H9 (cell line): ENCODE data around the gene GPR183. TPM values are rescaled to one million over a fixed set of nuclear protein-coding genes. Genes with fewer than 3 reads are reported as not detected.

Experiments
- DNase-seq: peaks from one replicate; pipeline ENCODE4 v3.0.0-alpha.2; 2017
- H2AFZ ChIP-seq: one replicate; pipeline ENCODE4 v1.6.1; 2013; ENCODE audit warnings: mild to moderate bottlenecking, low read length, control low read depth, moderate library complexity
- H2AK5ac ChIP-seq: 2 replicates; pipeline ENCODE4 v1.6.1; 2013; ENCODE audit warnings: low read length, control low read depth, mixed read lengths; ENCODE audit not compliant: insufficient read length
- H2BK120ac ChIP-seq: one replicate; pipeline ENCODE4 v1.6.1; 2013; ENCODE audit warnings: low read depth, mild to moderate bottlenecking, low read length, control low read depth, inconsistent platforms; ENCODE audit not compliant: poor library complexity, severe bottlenecking
- H2BK12ac ChIP-seq: 2 replicates; pipeline ENCODE4 v1.6.1; 2013; ENCODE audit warnings: low read length, control low read depth, mixed read lengths, low read depth; ENCODE audit not compliant: insufficient read length
- H2BK15ac ChIP-seq: 2 replicates; pipeline ENCODE4 v1.6.1; 2013; ENCODE audit warnings: low read depth, low read length, control low read depth
- H2BK20ac ChIP-seq: one replicate; pipeline ENCODE4 v1.6.1; 2013; ENCODE audit warnings: low read depth, mild to moderate bottlenecking, low read length, control low read depth, inconsistent platforms; ENCODE audit not compliant: poor library complexity, severe bottlenecking
- H2BK5ac ChIP-seq: 2 replicates; pipeline ENCODE4 v1.6.1; 2013; ENCODE audit warnings: low read length, control low read depth, mixed read lengths; ENCODE audit not compliant: insufficient read length
- H3K14ac ChIP-seq: 2 replicates; pipeline ENCODE4 v1.6.1; 2013; ENCODE audit warnings: low read length, control low read depth; ENCODE audit not compliant: insufficient read depth
- H3K18ac ChIP-seq: 2 replicates; pipeline ENCODE4 v1.6.1; 2013; ENCODE audit warnings: low read depth, mild to moderate bottlenecking, mixed read lengths, low read length, control low read depth; ENCODE audit not compliant: insufficient read length
- H3K23ac ChIP-seq: 2 replicates; pipeline ENCODE4 v1.6.1; 2013; ENCODE audit warnings: low read length, control low read depth, mixed read lengths, low read depth; ENCODE audit not compliant: insufficient read length
- H3K23me2 ChIP-seq: 2 replicates; pipeline ENCODE4 v1.6.1; 2013; ENCODE audit warnings: low read depth, mild to moderate bottlenecking, mixed read lengths, low read length, control low read depth; ENCODE audit not compliant: insufficient read length, poor library complexity, severe bottlenecking
- H3K27ac ChIP-seq: 2 replicates; pipeline ENCODE4 v1.5.1; 2013; ENCODE audit warnings: low read length, control low read depth, mixed read lengths, low read depth; ENCODE audit not compliant: insufficient read length
- H3K27me3 ChIP-seq: 2 replicates; pipeline ENCODE4 v1.6.1; 2013; ENCODE audit warnings: low read length, control low read depth, inconsistent platforms; ENCODE audit not compliant: insufficient read depth
- H3K4ac ChIP-seq: 2 replicates; pipeline ENCODE4 v1.6.1; 2013; ENCODE audit warnings: low read depth, mild to moderate bottlenecking, control low read depth, inconsistent platforms, low read length, moderate library complexity
- H3K4me1 ChIP-seq: 2 replicates; pipeline ENCODE4 v1.6.1; 2013; ENCODE audit warnings: low read length, control low read depth, inconsistent platforms; ENCODE audit not compliant: insufficient read depth
- H3K4me2 ChIP-seq: 2 replicates; pipeline ENCODE4 v1.6.1; 2013; ENCODE audit warnings: low read length, control low read depth, mixed read lengths; ENCODE audit not compliant: insufficient read length, insufficient read depth
- H3K56ac ChIP-seq: 2 replicates; pipeline ENCODE4 v1.6.1; 2013; ENCODE audit warnings: low read depth, mild to moderate bottlenecking, mixed read lengths, low read length, control low read depth; ENCODE audit not compliant: insufficient read length
- H3K79me1 ChIP-seq: 2 replicates; pipeline ENCODE4 v1.6.1; 2013; ENCODE audit warnings: low read depth, mild to moderate bottlenecking, moderate library complexity, low read length, control low read depth, inconsistent platforms; ENCODE audit not compliant: insufficient read depth, poor library complexity, severe bottlenecking
- H3K79me2 ChIP-seq: 2 replicates; pipeline ENCODE4 v1.6.1; 2013; ENCODE audit warnings: low read length, control low read depth, inconsistent platforms; ENCODE audit not compliant: insufficient read depth
- H3K9ac ChIP-seq: 2 replicates; pipeline ENCODE4 v1.6.1; 2013; ENCODE audit warnings: low read length, control low read depth, mixed read lengths; ENCODE audit not compliant: insufficient read length; ENCODE audit errors: extremely low read depth
- H3K9me3 ChIP-seq: one replicate; pipeline ENCODE4 v1.6.1; 2013; ENCODE audit warnings: low read depth, low read length, inconsistent platforms; ENCODE audit not compliant: control insufficient read depth
- H3T11ph ChIP-seq: one replicate; pipeline ENCODE4 v1.6.1; 2013; ENCODE audit warnings: mild to moderate bottlenecking, low read length, control low read depth, inconsistent platforms
- H4K20me1 ChIP-seq: one replicate; pipeline ENCODE4 v1.6.1; 2013; ENCODE audit not compliant: control insufficient read depth, insufficient read length, insufficient read depth
- H4K5ac ChIP-seq: 2 replicates; pipeline ENCODE4 v1.6.1; 2013; ENCODE audit warnings: low read depth, mild to moderate bottlenecking, mixed read lengths, low read length, control low read depth; ENCODE audit not compliant: insufficient read length
- H4K8ac ChIP-seq: replicated peaks from 2 replicates; pipeline ENCODE4 v1.6.1; 2013; ENCODE audit warnings: low read length, control low read depth, mixed read lengths, low read depth; ENCODE audit not compliant: insufficient read length
- H4K91ac ChIP-seq: 2 replicates; pipeline ENCODE4 v1.6.1; 2013; ENCODE audit warnings: low read depth, mild to moderate bottlenecking, moderate library complexity, mixed read lengths, low read length, control low read depth; ENCODE audit not compliant: insufficient read length
- H3K27ac Mint-ChIP-seq, 3 experiments: 2 replicates in 2 of 3; 3 replicates in 1 of 3; pipeline ENCODE4 v1.8.0; 2020 to 2021; ENCODE audit warnings: mixed read lengths in 3 of 3, mild to moderate bottlenecking in 1 of 3, moderate library complexity in 1 of 3
- H3K27me3 Mint-ChIP-seq: 2 replicates; pipeline ENCODE4 v1.8.0; 2021; ENCODE audit warnings: low read depth, mild to moderate bottlenecking, moderate library complexity, mixed read lengths
- H3K36me3 Mint-ChIP-seq, 3 experiments: 2 replicates in 2 of 3; 3 replicates in 1 of 3; pipeline ENCODE4 v1.8.0; 2020 to 2021; ENCODE audit warnings: low read depth in 3 of 3, mixed read lengths in 3 of 3; ENCODE audit not compliant: insufficient read depth in 1 of 3
- H3K4me1 Mint-ChIP-seq, 2 experiments: 2 replicates each; pipeline ENCODE4 v1.8.0; 2020; ENCODE audit warnings: mixed read lengths in 2 of 2
- H3K4me3 Mint-ChIP-seq, 2 experiments: 2 replicates in 1 of 2; 3 replicates in 1 of 2; pipeline ENCODE4 v1.8.0; 2020 to 2021; ENCODE audit warnings: mild to moderate bottlenecking in 2 of 2, mixed read lengths in 2 of 2, moderate library complexity in 1 of 2
- H3K9me3 Mint-ChIP-seq, 2 experiments: 2 replicates in 1 of 2; 3 replicates in 1 of 2; pipeline ENCODE4 v1.8.0; 2020; ENCODE audit warnings: mild to moderate bottlenecking in 2 of 2, mixed read lengths in 2 of 2, moderate library complexity in 1 of 2
- CTCF ChIP-seq: fragments of 200-600 bp; sonication (generic); conservative IDR thresholded peaks from 3 replicates; pipeline ENCODE4 v1.8.0; 2021; ENCODE audit warnings: antibody characterized with exemption, mild to moderate bottlenecking
- WGBS: extraction: QIAGEN DNeasy Blood & Tissue Kit; methylation state at CpG from one replicate; pipeline ENCODE4 v1.1.7; 2013; ENCODE audit warnings: missing lambda C conversion rate, low lambda C conversion rate, mixed read lengths; ENCODE audit not compliant: insufficient read length; ENCODE audit errors: extremely low coverage; 5-methylcytosine and 5-hydroxymethylcytosine counted together
- total RNA-seq: library from RNA; stranded (reverse); gene quantifications from 2 replicates; pipeline ENCODE4 v1.2.1, GENCODE V29; 2021

GPR183 gene
- total RNA-seq, 1 experiment from 2014 or later: not detected

- Histone ChIP-seq H3K9me3 (no peaks in the 10 kb centered on the region), H2AK5ac (no peak overlapping the region), H4K5ac (no peak overlapping the region), H4K8ac (no peak overlapping the region), H3K4ac (no peak overlapping the region), H3K23me2 (no peaks in the 10 kb centered on the region), H3K4me1 (no peaks in the 10 kb centered on the region; the same call in 1 of the 2 replicates), H2BK20ac (no peak overlapping the region), H2BK15ac (no peak overlapping the region), H4K91ac (no peak overlapping the region), H3K79me1 (peaks cover 10% of the 10 kb centered on the region), H2BK12ac (no peak overlapping the region), H3K9ac (no peak overlapping the region), H3K18ac (no peak overlapping the region), H2AFZ (no peak overlapping the region), H3K4me2 (no peak overlapping the region), H3K79me2 (no peaks in the 10 kb centered on the region), H3K27me3 (no peaks in the 10 kb centered on the region), H2BK120ac (no peak overlapping the region), H3T11ph (no peak overlapping the region), H3K23ac (no peak overlapping the region), H3K27ac (no peak overlapping the region), H3K14ac (no peak overlapping the region), H4K20me1 (no peaks in the 10 kb centered on the region), H2BK5ac (no peak overlapping the region), H3K56ac (no peak overlapping the region)
- H3K9me3 Mint-ChIP-seq: peaks cover 2 to 3% of the 10 kb centered on the region in 2 experiments; a peak in 2 of 5 replicates
- H3K27ac Mint-ChIP-seq: peak overlapping the region in 1 of 3 experiments; percentile 34; a peak in 1 of 7 replicates
- WGBS: no CpG with 5 or more reads among the region's 4 CpGs
- no peaks in the 10 kb centered on the region for H3K27me3 Mint-ChIP-seq
- TF ChIP-seq CTCF: no peak
- H3K36me3 Mint-ChIP-seq: peaks cover 6 to 11% (median 10%) of the 10 kb centered on the region in 3 experiments; a peak in 4 of 7 replicates
- no peak overlapping the region for H3K4me3 Mint-ChIP-seq
- H3K4me1 Mint-ChIP-seq: peaks cover 30 to 37% of the 10 kb centered on the region in 2 experiments
- no peak for DNase-seq
These were observed 29.6 kb downstream of the GPR183 start for GRCh38 chr13:99277629-99278028.
